Lower lobe of right lung (tissue), 2 donors: ENCODE data around the gene MAD1L1. TPM values are rescaled to one million over a fixed set of nuclear protein-coding genes. Genes with fewer than 3 reads are reported as not detected.

Experiments used
- ATAC-seq, 2 donors: fragments of 200-7000 bp; cut with Tn5 transposase; one replicate each; pipeline ENCODE4 v1.9.1; 2020 to 2022; ENCODE audit warnings: mild to moderate bottlenecking in 2 of 2, moderate library complexity in 2 of 2
- DNase-seq: peaks from one replicate; pipeline ENCODE4 v3.0.0-alpha.2; 2020
- H3K27ac ChIP-seq: fragments of 200-600 bp; one replicate; pipeline ENCODE4 v1.8.0; 2022
- H3K27me3 ChIP-seq: fragments of 200-600 bp; one replicate; pipeline ENCODE4 v1.8.0; 2022; ENCODE audit warnings: low read depth
- H3K36me3 ChIP-seq: fragments of 200-600 bp; one replicate; pipeline ENCODE4 v1.8.0; 2022; ENCODE audit warnings: mild to moderate bottlenecking
- H3K4me1 ChIP-seq: fragments of 200-600 bp; one replicate; pipeline ENCODE4 v1.8.0; 2022
- H3K4me3 ChIP-seq: fragments of 200-600 bp; one replicate; pipeline ENCODE4 v1.8.0; 2022; ENCODE audit warnings: mild to moderate bottlenecking
- H3K9me3 ChIP-seq: fragments of 200-600 bp; one replicate; pipeline ENCODE4 v1.8.0; 2022
- intact Hi-C: fragments of 100-400 bp; cut with DNase I; formaldehyde crosslinking; loops from one replicate; pipeline ENCODE4 v1.11.0; 2022
- total RNA-seq: library from RNA; stranded (reverse); fragmentation: NEBNext Ultra II Directional; extraction: Animal tissue kit (Norgen Biotek cat#: 25700); gene quantifications from one replicate; pipeline ENCODE4 v1.2.1, GENCODE V29; 2021
- TF ChIP-seq, protein P1 (sequence below): fragments of 200-600 bp; IDR thresholded peaks from one replicate; pipeline ENCODE4 v1.8.0; 2022; ENCODE audit warnings: antibody characterized with exemption, mild to moderate bottlenecking
- donor health status: DM: no; HTN: yes; CAD: no; lungs with severe emphysema.

The MAD1L1 gene
- total RNA-seq, 1 donor from 2014 or later = 44.5 TPM

DNA sequence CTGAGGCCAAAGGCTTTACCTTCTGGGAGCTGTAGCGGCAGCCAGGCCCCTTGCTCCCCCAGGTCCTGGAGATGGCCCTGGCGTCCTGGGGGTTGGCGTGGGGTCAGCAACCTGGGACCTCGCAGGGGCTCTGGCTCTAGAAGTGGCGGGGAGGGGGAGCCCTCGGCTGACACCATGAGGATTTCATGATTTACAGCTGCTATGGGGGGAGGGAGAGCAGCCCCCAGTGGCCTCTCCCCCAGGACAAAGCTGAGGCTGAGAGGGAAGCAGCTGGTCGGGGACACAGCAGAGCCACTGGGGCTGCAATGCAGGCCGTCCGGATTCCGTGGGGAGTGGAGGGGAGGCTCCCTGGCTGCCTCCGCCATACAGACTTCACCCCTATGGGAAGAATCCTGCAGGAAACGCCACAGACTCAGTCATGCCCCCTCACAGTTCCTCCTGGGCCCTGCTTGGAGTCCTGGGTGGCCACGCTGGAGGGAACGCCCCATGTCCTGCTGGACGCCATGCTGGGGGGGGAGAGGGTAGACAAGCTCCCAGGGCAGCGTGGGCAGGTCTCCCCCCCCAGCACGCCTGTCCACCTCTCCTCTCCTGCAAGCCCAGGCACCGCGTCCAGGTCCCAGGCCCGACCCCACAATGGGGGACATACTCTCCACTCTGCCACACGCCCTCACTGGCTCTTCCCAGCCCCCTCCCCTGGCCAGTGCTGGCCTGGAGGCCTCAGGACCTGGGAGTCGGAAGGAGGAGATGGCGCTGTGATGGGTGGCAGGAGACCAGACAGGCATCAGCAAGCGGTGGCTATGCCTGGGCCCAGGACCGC, 319.1 kb downstream of the MAD1L1 start:
- H3K9me3 ChIP-seq = no peaks in the 10 kb centered on the region
- DNase-seq (peak; percentile 11), ATAC-seq (no peak)
- intact Hi-C loops = no loop called here
- TF ChIP-seq, protein P1, sequence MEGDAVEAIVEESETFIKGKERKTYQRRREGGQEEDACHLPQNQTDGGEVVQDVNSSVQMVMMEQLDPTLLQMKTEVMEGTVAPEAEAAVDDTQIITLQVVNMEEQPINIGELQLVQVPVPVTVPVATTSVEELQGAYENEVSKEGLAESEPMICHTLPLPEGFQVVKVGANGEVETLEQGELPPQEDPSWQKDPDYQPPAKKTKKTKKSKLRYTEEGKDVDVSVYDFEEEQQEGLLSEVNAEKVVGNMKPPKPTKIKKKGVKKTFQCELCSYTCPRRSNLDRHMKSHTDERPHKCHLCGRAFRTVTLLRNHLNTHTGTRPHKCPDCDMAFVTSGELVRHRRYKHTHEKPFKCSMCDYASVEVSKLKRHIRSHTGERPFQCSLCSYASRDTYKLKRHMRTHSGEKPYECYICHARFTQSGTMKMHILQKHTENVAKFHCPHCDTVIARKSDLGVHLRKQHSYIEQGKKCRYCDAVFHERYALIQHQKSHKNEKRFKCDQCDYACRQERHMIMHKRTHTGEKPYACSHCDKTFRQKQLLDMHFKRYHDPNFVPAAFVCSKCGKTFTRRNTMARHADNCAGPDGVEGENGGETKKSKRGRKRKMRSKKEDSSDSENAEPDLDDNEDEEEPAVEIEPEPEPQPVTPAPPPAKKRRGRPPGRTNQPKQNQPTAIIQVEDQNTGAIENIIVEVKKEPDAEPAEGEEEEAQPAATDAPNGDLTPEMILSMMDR = no peak
- peaks cover 12% of the 10 kb centered on the region for H3K4me1 ChIP-seq
- H3K36me3 ChIP-seq = no peaks in the 10 kb centered on the region
- H3K27ac ChIP-seq = no peak overlapping the region
- H3K27me3 ChIP-seq = no peaks in the 10 kb centered on the region
- no peak overlapping the region for H3K4me3 ChIP-seq

GRCh38 chr7:1912593-1913465, 319.9 kb downstream of the MAD1L1 start:
- H3K27me3 ChIP-seq = no peaks in the 10 kb centered on the region
- intact Hi-C loops = no loop called here
- DNase-seq = no peak
- H3K36me3 ChIP-seq = no peaks in the 10 kb centered on the region
- peaks cover 12% of the 10 kb centered on the region for H3K4me1 ChIP-seq
- ATAC-seq = no peak
- no peak overlapping the region for H3K4me3 ChIP-seq
- TF ChIP-seq, protein P1 = no peak
- H3K9me3 ChIP-seq = no peaks in the 10 kb centered on the region
- H3K27ac ChIP-seq = no peak overlapping the region

DNA sequence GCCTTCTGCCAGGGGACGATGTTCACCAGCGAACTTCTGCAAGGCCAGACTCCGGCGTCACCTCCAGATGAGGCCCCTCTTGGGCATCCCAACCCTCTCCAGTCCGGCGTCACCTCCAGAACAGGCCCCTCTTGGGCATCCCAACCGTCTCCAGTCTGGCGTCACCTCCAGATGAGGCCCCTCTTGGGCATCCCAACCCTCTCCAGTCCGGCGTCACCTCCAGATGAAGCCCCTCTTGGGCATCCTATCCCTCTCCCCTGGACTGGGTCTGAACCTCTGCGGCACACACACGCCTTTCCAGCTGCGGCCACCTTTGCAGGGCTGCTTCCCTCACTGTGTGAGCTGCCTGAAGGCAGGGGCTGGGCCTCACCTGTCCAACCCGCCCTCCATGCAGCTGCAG, 321.2 kb downstream of the MAD1L1 start:
- no peak for DNase-seq
- TF ChIP-seq, protein P1 = no peak
- no peak for ATAC-seq
- Histone ChIP-seq H3K9me3 (no peaks in the 10 kb centered on the region), H3K27me3 (no peaks in the 10 kb centered on the region), H3K4me3 (no peak overlapping the region), H3K4me1 (peaks cover 8% of the 10 kb centered on the region), H3K36me3 (no peaks in the 10 kb centered on the region), H3K27ac (no peak overlapping the region)
- intact Hi-C loops = no loop called here

- Histone ChIP-seq H3K4me1 (peaks cover 8% of the 10 kb centered on the region), H3K27ac (no peak overlapping the region), H3K9me3 (no peaks in the 10 kb centered on the region), H3K27me3 (no peaks in the 10 kb centered on the region), H3K4me3 (no peak overlapping the region), H3K36me3 (no peaks in the 10 kb centered on the region)
- intact Hi-C loops = no loop called here
- ATAC-seq (no peak), DNase-seq (no peak)
- TF ChIP-seq, protein P1 = no peak
These were observed 321.9 kb downstream of the MAD1L1 start for GRCh38 chr7:1910827-1911226.

DNA sequence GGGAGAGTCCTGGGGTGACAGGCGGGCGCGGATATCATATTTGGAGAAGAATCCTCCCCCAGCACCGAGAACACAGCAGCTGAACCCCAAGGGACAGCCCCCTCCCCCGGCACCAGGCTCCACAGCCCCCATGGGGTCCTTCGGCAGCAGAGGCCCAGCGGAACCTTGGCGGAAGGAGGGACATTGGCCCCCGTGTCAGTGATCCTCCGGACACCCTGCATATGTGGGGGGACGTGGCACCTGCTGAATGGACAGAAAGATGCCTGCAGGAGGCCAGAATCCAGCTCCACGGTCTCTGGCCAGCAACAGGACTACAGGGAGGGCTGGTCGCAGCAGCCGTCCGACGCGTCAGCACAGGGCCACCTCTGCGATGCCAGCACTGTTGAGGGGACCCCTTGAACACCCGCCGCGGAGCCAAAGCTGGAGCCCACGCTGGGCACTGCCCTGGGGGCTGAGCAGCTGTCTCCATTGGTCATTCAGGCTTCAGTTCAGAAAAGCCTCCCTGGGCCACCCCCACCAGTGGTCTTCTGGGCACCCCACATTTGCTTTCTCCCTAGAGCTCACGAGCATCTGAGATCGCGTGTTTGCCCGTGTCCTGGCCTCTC, 322.6 kb downstream of the MAD1L1 start:
- DNase-seq = no peak
- no peaks in the 10 kb centered on the region for H3K27me3 ChIP-seq
- H3K4me1 ChIP-seq = peaks cover 8% of the 10 kb centered on the region
- H3K9me3 ChIP-seq = no peaks in the 10 kb centered on the region
- no peak overlapping the region for H3K4me3 ChIP-seq
- no peaks in the 10 kb centered on the region for H3K36me3 ChIP-seq
- intact Hi-C loops = no loop called here
- ATAC-seq = no peak
- H3K27ac ChIP-seq = no peak overlapping the region
- TF ChIP-seq, protein P1 = no peak
